Endothelial cell of umbilical vein (primary cell): ENCODE data around the gene DNAJC21. TPM values are rescaled to one million over a fixed set of nuclear protein-coding genes. Genes with fewer than 3 reads are reported as not detected.

Source experiments
- BruUV-seq: library from RNA; stranded (reverse); fragments of 400-500 nt; replicated peaks from 2 replicates; lab custom pipeline; 2021; lab: Mats Ljungman, UMichigan
- CTCF ChIA-PET: fragments of 300-600, 350-600 bp; sonication (Branson Sonifier 250); formaldehyde crosslinking; loops from one replicate; lab custom pipeline; 2021; ENCODE audit warnings: antibody characterized with exemption, inconsistent platforms; lab: Charles Lee
- POLR2A ChIA-PET: fragments of 300-600, 350-600 bp; sonication (Branson Sonifier 250); formaldehyde crosslinking; loops from one replicate; lab custom pipeline; 2021; ENCODE audit warnings: antibody characterized with exemption, inconsistent platforms; lab: Charles Lee
- DNase-seq: peaks from one replicate; pipeline ENCODE4 v3.0.0-alpha.2; 2011; ENCODE audit warnings: low read depth, low spot score
- FAIRE-seq: peaks from 2 replicates; lab custom pipeline; 2011; peaks lifted over from hg19 to GRCh38; lab: Jason Lieb, UNC
- H2AFZ ChIP-seq: 2 replicates; pipeline ENCODE4 v1.6.0; 2012; ENCODE audit warnings: low read depth, low read length, control low read depth, inconsistent platforms
- H3K27ac ChIP-seq: 2 replicates; pipeline ENCODE4 v1.5.1; 2011; ENCODE audit warnings: low read depth, mild to moderate bottlenecking, control low read depth, low read length, moderate library complexity; ENCODE audit not compliant: insufficient read depth
- H3K27me3 ChIP-seq, 2 experiments: 2 replicates each; pipeline versions ENCODE4 v1.6.0 to v1.6.1; 2011; ENCODE audit warnings: low read length in 2 of 2, mixed read lengths in 1 of 2; ENCODE audit not compliant: control insufficient read depth in 2 of 2, insufficient read depth in 2 of 2
- H3K36me3 ChIP-seq, 2 experiments: 2 replicates in 1 of 2; 3 replicates in 1 of 2; pipeline ENCODE4 v1.5.1; 2011; ENCODE audit warnings: low read length in 2 of 2, mild to moderate bottlenecking in 1 of 2, moderate library complexity in 1 of 2; ENCODE audit not compliant: control insufficient read depth in 2 of 2, insufficient read depth in 2 of 2; ENCODE audit errors: extremely low read depth in 1 of 2
- H3K4me1 ChIP-seq: 3 replicates; pipeline ENCODE4 v1.5.1; 2011; ENCODE audit warnings: mild to moderate bottlenecking, low read length; ENCODE audit not compliant: control insufficient read depth, insufficient read depth; ENCODE audit errors: extremely low read depth
- H3K4me2 ChIP-seq: 2 replicates; pipeline ENCODE4 v1.6.1; 2011; ENCODE audit warnings: low read length, control low read depth, mixed read lengths; ENCODE audit not compliant: insufficient read depth
- H3K4me3 ChIP-seq, 3 experiments: fragments of 200-600 bp in 1 of 3; sonication (generic), shearing (Covaris generic) in 1 of 3; replicated peaks in 1 of 3; 2 replicates each; pipeline ENCODE4 v1.5.1; 2011 to 2016; ENCODE audit warnings: control low read depth in 3 of 3, low read length in 3 of 3, mild to moderate bottlenecking in 2 of 3, inconsistent platforms in 1 of 3, low read depth in 1 of 3, moderate library complexity in 1 of 3; ENCODE audit not compliant: insufficient read depth in 1 of 3
- H3K79me2 ChIP-seq: 2 replicates; pipeline ENCODE4 v1.6.0; 2012; ENCODE audit warnings: low read length, inconsistent platforms; ENCODE audit not compliant: control insufficient read depth, insufficient read depth
- H3K9ac ChIP-seq: replicated peaks from 2 replicates; pipeline ENCODE3; 2011; ENCODE audit warnings: low read length, control low read depth; ENCODE audit not compliant: insufficient read depth; ENCODE audit errors: extremely low read depth
- H3K9me1 ChIP-seq: replicated peaks from 3 replicates; pipeline ENCODE4 v1.6.0; 2011; ENCODE audit warnings: mild to moderate bottlenecking, low read length; ENCODE audit not compliant: control insufficient read depth, insufficient read depth; ENCODE audit errors: extremely low read depth
- H3K9me3 ChIP-seq: replicated peaks from 2 replicates; pipeline ENCODE4 v1.5.1; 2012; ENCODE audit warnings: low read length, inconsistent platforms; ENCODE audit not compliant: control insufficient read depth, insufficient read depth
- H4K20me1 ChIP-seq: replicated peaks from 2 replicates; pipeline ENCODE3; 2011; ENCODE audit warnings: mild to moderate bottlenecking, low read length; ENCODE audit not compliant: control insufficient read depth, insufficient read depth; ENCODE audit errors: extremely low read depth
- EZH2 ChIP-seq: IDR thresholded peaks from 2 replicates; pipeline ENCODE4 v1.6.1; 2012; ENCODE audit warnings: borderline replicate concordance, low read depth, mild to moderate bottlenecking, moderate library complexity, low read length, inconsistent platforms; ENCODE audit not compliant: severe bottlenecking
- FOS ChIP-seq: IDR thresholded peaks from 2 replicates; pipeline ENCODE4 v1.6.1; 2011; ENCODE audit warnings: mild to moderate bottlenecking, low read length, moderate library complexity, borderline replicate concordance; ENCODE audit not compliant: insufficient read depth
- GATA2 ChIP-seq: IDR thresholded peaks from 2 replicates; pipeline ENCODE4 v1.7.0; 2011; ENCODE audit warnings: low read depth, mild to moderate bottlenecking, moderate library complexity, mixed read lengths, low read length; ENCODE audit not compliant: insufficient read length, insufficient read depth
- JUN ChIP-seq: IDR thresholded peaks from 2 replicates; pipeline ENCODE4 v1.6.1; 2011; ENCODE audit warnings: borderline replicate concordance, low read depth; ENCODE audit not compliant: insufficient read length, insufficient read depth
- MAX ChIP-seq: IDR thresholded peaks from 2 replicates; pipeline ENCODE4 v1.6.1; 2011; ENCODE audit not compliant: insufficient read depth, insufficient read length
- MYC ChIP-seq: IDR thresholded peaks from one replicate; pipeline ENCODE4 v1.6.1; 2011; ENCODE audit warnings: mild to moderate bottlenecking, low read depth, low read length
- POLR2A ChIP-seq: IDR thresholded peaks from 2 replicates; pipeline ENCODE4 v1.6.1; 2012; ENCODE audit warnings: low read depth, mild to moderate bottlenecking, control low read depth, low read length
- POLR2AphosphoS5 ChIP-seq: IDR thresholded peaks from 2 replicates; pipeline ENCODE4 v1.6.1; 2012; ENCODE audit warnings: low read depth, mild to moderate bottlenecking, control low read depth, low read length, moderate library complexity; ENCODE audit not compliant: insufficient read depth
- dilution Hi-C: fragments of 300-500 bp; cut with MboI; formaldehyde crosslinking; loops from one replicate; pipeline ENCODE4 v1.15.0; 2019; ENCODE audit warnings: low sequenced_read_pairs; ENCODE audit not compliant: extremely low pct_ligation_motif_present
- intact Hi-C: fragments of 100-400 bp; cut with micrococcal nuclease; formaldehyde crosslinking; loops from one replicate; pipeline ENCODE4 v1.10.0; 2022
- polyA plus RNA-seq, 4 experiments: library from polyadenylated mRNA; depleted of rRNA in 3 of 4; stranded (reverse) in 3 of 4; unstranded in 1 of 4; fragments of >200 nt; gene quantifications; 2 replicates each; pipeline versions ENCODE4 v1.2.1 to v1.2.3, GENCODE V29; 2011 to 2012; ENCODE audit warnings: missing spikeins in 1 of 4
- total RNA-seq: library from RNA; stranded (reverse); gene quantifications from 2 replicates; pipeline ENCODE4 v1.2.3, GENCODE V29; 2021
- TF ChIP-seq, protein P1 (sequence below), 2 donors: IDR thresholded peaks; 1 replicate in 1 of 2; 2 replicates in 1 of 2; pipeline ENCODE4 v1.5.1; 2011; ENCODE audit warnings: low read length in 2 of 2, mild to moderate bottlenecking in 2 of 2, moderate library complexity in 2 of 2, control low read depth in 1 of 2, inconsistent platforms in 1 of 2, low read depth in 1 of 2; ENCODE audit not compliant: insufficient read depth in 1 of 2; ENCODE audit errors: extremely low read depth in 1 of 2

DNAJC21 gene
- total and polyA plus RNA-seq, 2 donors (not counting 3 experiments of a cell fraction or from before 2014, with no cell fraction given), result 5.3 to 39.4 TPM

GRCh38 chr5:34967540-34967939 lies 38.2 kb downstream of the DNAJC21 start:
- CTCF ChIA-PET, result interaction anchor here (1.4 kb wide), 1 partner anchor 36 kb away, joined by 4 read pairs; no protein-coding TSS in a partner anchor
- Histone ChIP-seq H3K9me1 (no peaks in the 10 kb centered on the region), H3K9ac (no peak overlapping the region), H3K9me3 (no peaks in the 10 kb centered on the region), H3K79me2 (no peaks in the 10 kb centered on the region), H4K20me1 (no peaks in the 10 kb centered on the region), H3K36me3 (no peaks in the 10 kb centered on the region), H3K4me2 (no peak overlapping the region), H3K4me3 (no peak overlapping the region), H3K4me1 (no peaks in the 10 kb centered on the region), H3K27me3 (no peaks in the 10 kb centered on the region), H3K27ac (no peak overlapping the region), H2AFZ (no peak overlapping the region)
- intact Hi-C loops, result no loop called here
- POLR2A ChIA-PET, result no interaction called here
- DNase-seq (no peak), FAIRE-seq (no peak)
- dilution Hi-C loops, result no loop called here
- no peak for TF ChIP-seq MYC
- TF ChIP-seq MAX, result no peak
- no peak for TF ChIP-seq POLR2AphosphoS5
- no TSS peak for BruUV-seq

DNA sequence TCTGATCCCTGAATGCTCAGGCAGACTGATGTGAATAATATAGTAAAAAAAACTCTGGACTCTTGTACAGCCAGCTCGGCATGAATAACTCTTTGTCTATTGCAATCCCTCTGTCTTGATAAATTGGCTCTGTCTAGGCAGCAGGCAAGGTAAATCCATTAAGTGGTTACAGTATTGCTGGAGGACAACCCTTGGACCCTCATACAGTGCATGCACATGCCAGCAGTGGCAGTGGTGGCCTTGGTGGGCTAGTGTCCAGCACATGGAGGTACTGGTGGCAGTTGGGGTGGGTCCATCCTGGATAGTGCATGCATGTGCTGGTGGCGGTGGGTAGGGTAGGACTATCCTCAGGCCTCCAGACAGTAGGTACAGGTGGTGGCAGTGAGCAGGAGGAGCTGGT lies 38.9 kb downstream of the DNAJC21 start:
- POLR2A ChIA-PET, result no interaction called here
- CTCF ChIA-PET, result interaction anchor here (1.4 kb wide), 1 partner anchor 35 kb away, joined by 4 read pairs; no protein-coding TSS in a partner anchor
- H3K9me3 ChIP-seq, result no peaks in the 10 kb centered on the region

More for the DNA sequence above, 38.9 kb downstream of the DNAJC21 start:
- Histone ChIP-seq H3K4me2 (no peak overlapping the region), H2AFZ (no peak overlapping the region), H3K4me1 (no peaks in the 10 kb centered on the region), H3K9ac (no peak overlapping the region), H3K9me1 (no peaks in the 10 kb centered on the region), H3K4me3 (no peak overlapping the region), H3K27me3 (no peaks in the 10 kb centered on the region), H3K79me2 (no peaks in the 10 kb centered on the region), H3K36me3 (no peaks in the 10 kb centered on the region), H3K27ac (no peak overlapping the region), H4K20me1 (no peaks in the 10 kb centered on the region)
- FAIRE-seq (no peak), DNase-seq (no peak)
- dilution Hi-C loops (no loop called here), intact Hi-C loops (no loop called here)
- no TSS peak for BruUV-seq
- TF ChIP-seq MAX (no peak), POLR2A (no peak), GATA2 (no peak), POLR2AphosphoS5 (no peak), EZH2 (no peak), MYC (no peak), JUN (no peak), FOS (no peak)
- TF ChIP-seq, protein P1, sequence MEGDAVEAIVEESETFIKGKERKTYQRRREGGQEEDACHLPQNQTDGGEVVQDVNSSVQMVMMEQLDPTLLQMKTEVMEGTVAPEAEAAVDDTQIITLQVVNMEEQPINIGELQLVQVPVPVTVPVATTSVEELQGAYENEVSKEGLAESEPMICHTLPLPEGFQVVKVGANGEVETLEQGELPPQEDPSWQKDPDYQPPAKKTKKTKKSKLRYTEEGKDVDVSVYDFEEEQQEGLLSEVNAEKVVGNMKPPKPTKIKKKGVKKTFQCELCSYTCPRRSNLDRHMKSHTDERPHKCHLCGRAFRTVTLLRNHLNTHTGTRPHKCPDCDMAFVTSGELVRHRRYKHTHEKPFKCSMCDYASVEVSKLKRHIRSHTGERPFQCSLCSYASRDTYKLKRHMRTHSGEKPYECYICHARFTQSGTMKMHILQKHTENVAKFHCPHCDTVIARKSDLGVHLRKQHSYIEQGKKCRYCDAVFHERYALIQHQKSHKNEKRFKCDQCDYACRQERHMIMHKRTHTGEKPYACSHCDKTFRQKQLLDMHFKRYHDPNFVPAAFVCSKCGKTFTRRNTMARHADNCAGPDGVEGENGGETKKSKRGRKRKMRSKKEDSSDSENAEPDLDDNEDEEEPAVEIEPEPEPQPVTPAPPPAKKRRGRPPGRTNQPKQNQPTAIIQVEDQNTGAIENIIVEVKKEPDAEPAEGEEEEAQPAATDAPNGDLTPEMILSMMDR (IDR thresholded peaks at IDR 0.05; ENCODE audit: extremely low read depth in 1 of 2, insufficient read depth in 1 of 2, low read depth in 1 of 2, low read length in 2 of 2), result no peak
